NCI-H128 (cell line): ENCODE measurements around the gene RBM6.

ENCODE experiments used
- DNase-seq: peaks from one replicate; lab custom pipeline; 2025; ENCODE audit not compliant: unreplicated experiment; lab: John Stamatoyannopoulos, UW

The RBM6 gene

GRCh38 chr3:50124800-50125178 lies 184.8 kb downstream of the RBM6 start:
- DNase-seq = no peak

- DNase-seq = no peak
These were observed 185.8 kb downstream of the RBM6 start for GRCh38 chr3:50125541-50126286.

DNA sequence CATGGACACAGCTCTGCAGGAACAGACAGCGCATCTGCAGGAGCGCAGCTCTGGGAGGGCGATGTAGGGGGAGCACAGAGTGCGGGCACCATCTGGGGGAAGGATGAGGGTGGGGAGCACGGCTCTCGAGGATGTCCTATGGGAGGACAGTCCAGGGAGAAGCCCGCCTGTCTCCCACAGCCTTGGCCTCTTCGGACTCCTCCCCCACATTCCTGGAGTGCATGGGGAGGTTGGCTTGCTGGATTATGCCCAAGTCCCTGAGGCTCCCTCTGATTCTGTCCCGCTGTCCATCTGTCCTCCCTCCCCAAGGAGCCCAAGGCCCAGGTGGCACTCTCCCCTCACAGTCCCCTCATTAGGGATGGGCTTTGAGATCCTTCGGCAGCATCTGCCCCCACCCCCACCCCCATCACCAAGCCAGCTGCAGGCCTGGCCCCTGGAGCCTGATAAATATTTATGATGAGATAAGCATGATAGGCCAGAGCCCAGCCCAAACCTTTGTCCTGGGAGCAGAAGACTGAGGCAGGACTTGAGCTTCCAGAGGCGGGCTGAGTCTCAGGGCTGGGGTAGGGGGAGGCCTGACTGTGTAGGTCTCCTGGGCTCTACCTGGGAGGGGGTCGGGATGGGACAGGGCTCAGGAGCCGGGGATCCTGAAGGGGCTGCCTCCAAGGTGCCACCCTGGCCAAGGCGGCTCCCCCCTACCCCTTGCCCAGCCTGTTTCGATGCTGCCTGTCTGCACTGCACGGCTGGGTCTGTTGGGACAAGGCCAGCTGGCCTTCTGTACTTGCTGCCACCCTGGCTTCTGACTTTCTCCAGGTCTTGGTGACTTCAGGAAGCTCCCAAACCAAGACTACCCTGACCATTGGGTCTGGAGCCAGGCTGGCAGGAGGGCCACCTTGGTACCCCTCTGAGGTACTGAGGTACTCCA lies 186.6 kb downstream of the RBM6 start:
- DNase-seq = no peak
